Neuronal stem cell (in vitro differentiated cells): ENCODE measurements around the gene SLC9A9.
A peak's percentile ranks its signal among the peaks of the same experiment; 100 is the strongest.

ENCODE experiments used
- DNase-seq: peaks from one replicate; pipeline ENCODE4 v3.0.0-alpha.2; 2013; ENCODE audit warnings: low spot score
- H2AFZ ChIP-seq: one replicate; pipeline ENCODE4 v1.6.1; 2013; ENCODE audit warnings: mild to moderate bottlenecking, low read length, inconsistent platforms
- H2AK5ac ChIP-seq: 2 replicates; pipeline ENCODE4 v1.6.1; 2013; ENCODE audit warnings: low read depth, mild to moderate bottlenecking, inconsistent platforms, low read length, moderate library complexity, mixed read lengths
- H2BK120ac ChIP-seq: 2 replicates; pipeline ENCODE4 v1.6.1; 2013; ENCODE audit warnings: low read depth, mild to moderate bottlenecking, inconsistent platforms, low read length, moderate library complexity, mixed read lengths
- H2BK12ac ChIP-seq: one replicate; pipeline ENCODE4 v1.6.1; 2013; ENCODE audit warnings: low read length, inconsistent platforms
- H2BK15ac ChIP-seq: 2 replicates; pipeline ENCODE4 v1.6.1; 2013; ENCODE audit warnings: mild to moderate bottlenecking, low read length, inconsistent platforms, mixed read lengths
- H2BK5ac ChIP-seq: one replicate; pipeline ENCODE4 v1.6.1; 2013; ENCODE audit warnings: inconsistent platforms, mild to moderate bottlenecking, low read length, moderate library complexity
- H3K14ac ChIP-seq: one replicate; pipeline ENCODE4 v1.6.1; 2013; ENCODE audit warnings: low read length, inconsistent platforms
- H3K18ac ChIP-seq: 2 replicates; pipeline ENCODE4 v1.6.1; 2013; ENCODE audit warnings: low read length, inconsistent platforms
- H3K23ac ChIP-seq: 2 replicates; pipeline ENCODE4 v1.6.1; 2013; ENCODE audit warnings: low read depth, mild to moderate bottlenecking, mixed read lengths, low read length, inconsistent platforms; ENCODE audit not compliant: poor library complexity
- H3K27ac ChIP-seq: replicated peaks from 3 replicates; pipeline ENCODE4 v1.5.1; 2013; ENCODE audit warnings: low read length, inconsistent platforms
- H3K27me3 ChIP-seq, 3 experiments: 2 replicates each; pipeline ENCODE4 v1.6.1; 2013; ENCODE audit warnings: low read length in 3 of 3, mild to moderate bottlenecking in 2 of 3, inconsistent platforms in 1 of 3, low read depth in 1 of 3, mixed read lengths in 1 of 3, moderate library complexity in 1 of 3; ENCODE audit not compliant: control insufficient read depth in 3 of 3, insufficient read depth in 3 of 3
- H3K36me3 ChIP-seq, 2 donors: replicated peaks in 1 of 2; 2 replicates each; pipeline ENCODE4 v1.6.1; 2013; ENCODE audit warnings: low read length in 2 of 2; ENCODE audit not compliant: control insufficient read depth in 2 of 2, insufficient read depth in 2 of 2
- H3K4ac ChIP-seq: 2 replicates; pipeline ENCODE4 v1.6.1; 2013; ENCODE audit warnings: inconsistent platforms, mild to moderate bottlenecking, low read length, moderate library complexity
- H3K4me1 ChIP-seq, 2 donors: 1 replicate in 1 of 2; 2 replicates in 1 of 2; pipeline ENCODE4 v1.6.1; 2013; ENCODE audit warnings: low read length in 2 of 2, low read depth in 1 of 2; ENCODE audit not compliant: control insufficient read depth in 2 of 2, insufficient read depth in 1 of 2
- H3K4me2 ChIP-seq: one replicate; pipeline ENCODE4 v1.6.1; 2013; ENCODE audit warnings: mild to moderate bottlenecking, low read length, inconsistent platforms; ENCODE audit not compliant: insufficient read depth, poor library complexity, severe bottlenecking
- H3K4me3 ChIP-seq, 2 donors: 2 replicates each; pipeline ENCODE4 v1.5.1; 2013; ENCODE audit warnings: low read length in 2 of 2, mild to moderate bottlenecking in 2 of 2, inconsistent platforms in 1 of 2, moderate library complexity in 1 of 2
- H3K79me1 ChIP-seq: one replicate; pipeline ENCODE4 v1.6.1; 2013; ENCODE audit warnings: low read depth, mild to moderate bottlenecking, inconsistent platforms, low read length, moderate library complexity
- H3K9ac ChIP-seq: one replicate; pipeline ENCODE4 v1.6.1; 2013; ENCODE audit warnings: mild to moderate bottlenecking, low read depth, low read length, inconsistent platforms; ENCODE audit not compliant: poor library complexity
- H3K9me3 ChIP-seq, 2 donors: replicated peaks in 1 of 2; 2 replicates each; pipeline versions ENCODE3 to v1.6.1; 2013; ENCODE audit warnings: low read length in 2 of 2, mild to moderate bottlenecking in 2 of 2, inconsistent platforms in 1 of 2, low read depth in 1 of 2, mixed read lengths in 1 of 2, moderate library complexity in 1 of 2; ENCODE audit not compliant: control insufficient read depth in 2 of 2, insufficient read depth in 1 of 2
- H4K8ac ChIP-seq: one replicate; pipeline ENCODE4 v1.6.1; 2013; ENCODE audit warnings: low read depth, mild to moderate bottlenecking, inconsistent platforms, low read length, moderate library complexity
- H4K91ac ChIP-seq: one replicate; pipeline ENCODE4 v1.6.1; 2013; ENCODE audit warnings: low read length, low read depth, mild to moderate bottlenecking, inconsistent platforms; ENCODE audit not compliant: poor library complexity
- WGBS, 2 donors: extraction: QIAGEN DNeasy Blood & Tissue Kit; methylation state at CpG; one replicate each; pipeline ENCODE4 v1.1.7; 2013; ENCODE audit warnings: missing lambda C conversion rate in 2 of 2, mixed read lengths in 1 of 2; ENCODE audit not compliant: insufficient read length in 2 of 2, insufficient replicate concordance in 1 of 2; ENCODE audit errors: extremely low coverage in 2 of 2; 5-methylcytosine and 5-hydroxymethylcytosine counted together

The SLC9A9 gene

GRCh38 chr3:143294188-143294587, 554.1 kb downstream of the SLC9A9 start:
- Histone ChIP-seq H2AK5ac (no peak overlapping the region), H2BK5ac (no peak overlapping the region), H3K9me3 (no peaks in the 10 kb centered on the region), H3K4me2 (no peak overlapping the region), H3K9ac (no peak overlapping the region), H3K18ac (no peak overlapping the region), H3K27me3 (no peaks in the 10 kb centered on the region), H2BK12ac (no peak overlapping the region), H3K27ac (no peak overlapping the region), H4K91ac (no peak overlapping the region), H4K8ac (no peak overlapping the region), H2BK120ac (no peak overlapping the region), H2BK15ac (no peak overlapping the region), H3K23ac (no peak overlapping the region), H3K36me3 (no peaks in the 10 kb centered on the region), H3K4ac (no peak overlapping the region), H3K4me3 (no peak overlapping the region), H3K14ac (no peak overlapping the region), H3K79me1 (no peaks in the 10 kb centered on the region), H3K4me1 (peaks cover 0 to 3% of the 10 kb centered on the region in 2 donors), H2AFZ (no peak overlapping the region)
- WGBS, 2 donors = no CpG with 5 or more reads among the region's 5 CpGs
- DNase-seq = no peak

GRCh38 chr3:143291836-143292447, 556.3 kb downstream of the SLC9A9 start:
- H4K8ac ChIP-seq = no peak overlapping the region
- WGBS, 2 donors = no CpG with 5 or more reads among the region's 3 CpGs
- no peaks in the 10 kb centered on the region for H3K9me3 ChIP-seq
- no peak overlapping the region for H2BK120ac ChIP-seq
- no peak overlapping the region for H2BK12ac ChIP-seq
- H3K27ac ChIP-seq = no peak overlapping the region
- no peak overlapping the region for H3K4me3 ChIP-seq
- no peak overlapping the region for H3K4me2 ChIP-seq
- peaks cover 0 to 3% of the 10 kb centered on the region in 2 donors for H3K4me1 ChIP-seq
- H4K91ac ChIP-seq = no peak overlapping the region
- no peak overlapping the region for H2BK5ac ChIP-seq
- H3K23ac ChIP-seq = no peak overlapping the region
- no peak for DNase-seq
- no peaks in the 10 kb centered on the region for H3K79me1 ChIP-seq
- no peak overlapping the region for H3K18ac ChIP-seq
- H2AFZ ChIP-seq = peak overlapping the region; percentile 6
- no peaks in the 10 kb centered on the region for H3K36me3 ChIP-seq
- no peak overlapping the region for H3K14ac ChIP-seq
- no peak overlapping the region for H2AK5ac ChIP-seq
- H3K9ac ChIP-seq = no peak overlapping the region
- H2BK15ac ChIP-seq = no peak overlapping the region
- H3K27me3 ChIP-seq = no peaks in the 10 kb centered on the region
- H3K4ac ChIP-seq = no peak overlapping the region

GRCh38 chr3:143288944-143289343, 559.3 kb downstream of the SLC9A9 start:
- no peak overlapping the region for H3K9ac ChIP-seq

GRCh38 chr3:143287403-143287802, 560.9 kb downstream of the SLC9A9 start:
- no peak for DNase-seq
- H3K18ac ChIP-seq = no peak overlapping the region
- no peaks in the 10 kb centered on the region for H3K27me3 ChIP-seq
- H3K79me1 ChIP-seq = no peaks in the 10 kb centered on the region
- no peaks in the 10 kb centered on the region for H3K9me3 ChIP-seq
- H3K4me2 ChIP-seq = no peak overlapping the region
- no peaks in the 10 kb centered on the region for H3K36me3 ChIP-seq
- WGBS, 2 donors = no CpG with 5 or more reads among the region's 2 CpGs
- no peak overlapping the region for H3K9ac ChIP-seq
- H2BK12ac ChIP-seq = no peak overlapping the region
- no peak overlapping the region for H3K23ac ChIP-seq
- H2BK15ac ChIP-seq = no peak overlapping the region
- no peak overlapping the region for H3K27ac ChIP-seq
- no peak overlapping the region for H4K8ac ChIP-seq
- H4K91ac ChIP-seq = no peak overlapping the region
- H3K4ac ChIP-seq = no peak overlapping the region
- H3K4me1 ChIP-seq = peaks cover 6% of the 10 kb centered on the region in 2 donors
- H3K4me3 ChIP-seq = no peak overlapping the region
- H2AK5ac ChIP-seq = no peak overlapping the region
- no peak overlapping the region for H2BK120ac ChIP-seq
- H2AFZ ChIP-seq = no peak overlapping the region
- H3K14ac ChIP-seq = no peak overlapping the region
- H2BK5ac ChIP-seq = no peak overlapping the region

More at GRCh38 chr3:143288944-143289343, 559.3 kb downstream of the SLC9A9 start:
- Histone ChIP-seq H3K4me1 (peaks cover 6% of the 10 kb centered on the region in 2 donors), H3K36me3 (no peaks in the 10 kb centered on the region), H2AFZ (no peak overlapping the region), H3K9me3 (no peaks in the 10 kb centered on the region), H3K4ac (no peak overlapping the region), H3K14ac (no peak overlapping the region), H3K27ac (no peak overlapping the region), H4K91ac (no peak overlapping the region), H2BK12ac (no peak overlapping the region), H3K79me1 (no peaks in the 10 kb centered on the region), H3K18ac (no peak overlapping the region), H2BK5ac (no peak overlapping the region), H3K27me3 (no peaks in the 10 kb centered on the region), H3K4me3 (no peak overlapping the region), H3K23ac (no peak overlapping the region), H3K4me2 (no peak overlapping the region), H2BK15ac (no peak overlapping the region), H2AK5ac (no peak overlapping the region), H2BK120ac (no peak overlapping the region), H4K8ac (no peak overlapping the region)
- no peak for DNase-seq
- WGBS, 2 donors = no CpG with 5 or more reads among the region's 2 CpGs
